WTC11 (cell line): ENCODE measurements around the gene ZNF664.

Source experiments
- ELF4 ChIP-seq: sonication (generic); formaldehyde crosslinking; IDR thresholded peaks from 2 replicates; pipeline ENCODE4 v1.8.1; 2022; ENCODE audit warnings: low read depth, mild to moderate bottlenecking, moderate library complexity, missing genetic modification reagents
- ETV6 ChIP-seq: sonication (generic); formaldehyde crosslinking; IDR thresholded peaks from 2 replicates; pipeline ENCODE4 v1.8.1; 2022; ENCODE audit warnings: mild to moderate bottlenecking, missing genetic modification reagents
- SMAD3 ChIP-seq: sonication (generic); formaldehyde crosslinking; IDR thresholded peaks from 2 replicates; pipeline ENCODE4 v1.8.0; 2022; ENCODE audit warnings: missing genetic modification reagents, mild to moderate bottlenecking, borderline replicate concordance
- ZNF423 ChIP-seq: fragments of 250-450 bp; sonication (Bioruptor Pico); IDR thresholded peaks from 2 replicates; pipeline ENCODE4 v2.1.2; 2022; ENCODE audit warnings: mild to moderate bottlenecking, moderate library complexity
- TF ChIP-seq, protein P1 (sequence below): fragments of 200-600 bp; IDR thresholded peaks from 2 replicates; pipeline ENCODE4 v1.8.0; 2022; ENCODE audit warnings: antibody characterized with exemption
- TF ChIP-seq, protein P2 (sequence below): sonication (generic); formaldehyde crosslinking; IDR thresholded peaks from 2 replicates; pipeline ENCODE4 v1.8.1; 2022; ENCODE audit warnings: low read depth, missing genetic modification reagents, borderline replicate concordance
- TF ChIP-seq, protein P3 (sequence below): sonication (generic); formaldehyde crosslinking; IDR thresholded peaks from 2 replicates; pipeline ENCODE4 v1.8.0; 2023; ENCODE audit warnings: missing genetic modification reagents, mild to moderate bottlenecking, borderline replicate concordance
- TF ChIP-seq, protein P4 (sequence below): sonication (generic); formaldehyde crosslinking; IDR thresholded peaks from 2 replicates; pipeline ENCODE4 v1.8.1; 2023; ENCODE audit warnings: mild to moderate bottlenecking, missing genetic modification reagents, moderate library complexity
- TF ChIP-seq, protein P5 (sequence below): sonication (generic); formaldehyde crosslinking; IDR thresholded peaks from 2 replicates; pipeline ENCODE4 v1.8.0; 2022; ENCODE audit warnings: mild to moderate bottlenecking, missing genetic modification reagents

DNA sequence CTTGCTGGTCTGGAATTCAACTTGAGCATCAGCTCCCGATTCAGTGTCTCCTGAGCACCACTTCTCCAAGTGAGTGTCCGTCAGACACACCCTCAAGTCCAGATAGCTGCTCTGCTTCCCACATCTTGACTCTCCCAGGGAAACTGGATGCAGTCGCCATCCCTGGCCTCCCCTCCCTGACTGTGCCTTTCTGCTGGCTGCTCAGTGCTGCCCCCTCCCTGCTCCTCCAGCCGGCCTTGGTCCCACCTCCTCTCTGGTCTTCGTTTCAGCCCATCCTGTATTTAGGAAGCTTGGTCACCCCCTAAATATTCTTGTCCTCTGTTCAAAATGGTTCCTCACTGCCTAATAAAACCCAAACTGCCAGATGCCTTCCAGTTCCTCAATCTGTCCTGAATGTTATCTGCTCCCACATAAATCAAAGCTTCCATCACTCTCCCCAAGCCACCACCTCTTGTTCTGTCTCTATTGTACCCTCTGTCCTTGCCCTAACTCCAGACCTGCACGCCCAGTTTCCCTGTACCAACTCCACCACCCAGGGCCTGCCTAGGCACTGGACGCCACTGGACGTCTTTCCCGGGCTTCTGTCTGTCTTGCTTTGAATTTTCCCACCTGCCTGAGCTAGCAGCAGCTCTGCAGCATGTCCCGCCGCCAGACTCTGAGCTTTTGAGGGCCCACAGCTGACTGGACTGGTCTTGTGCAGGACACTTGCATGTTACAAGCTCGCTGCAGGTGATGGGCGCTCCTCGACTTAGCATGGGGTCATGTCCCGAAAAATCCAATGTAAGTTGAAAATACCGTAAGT, 34.1 kb upstream of the ZNF664 start:
- TF ChIP-seq, protein P1, sequence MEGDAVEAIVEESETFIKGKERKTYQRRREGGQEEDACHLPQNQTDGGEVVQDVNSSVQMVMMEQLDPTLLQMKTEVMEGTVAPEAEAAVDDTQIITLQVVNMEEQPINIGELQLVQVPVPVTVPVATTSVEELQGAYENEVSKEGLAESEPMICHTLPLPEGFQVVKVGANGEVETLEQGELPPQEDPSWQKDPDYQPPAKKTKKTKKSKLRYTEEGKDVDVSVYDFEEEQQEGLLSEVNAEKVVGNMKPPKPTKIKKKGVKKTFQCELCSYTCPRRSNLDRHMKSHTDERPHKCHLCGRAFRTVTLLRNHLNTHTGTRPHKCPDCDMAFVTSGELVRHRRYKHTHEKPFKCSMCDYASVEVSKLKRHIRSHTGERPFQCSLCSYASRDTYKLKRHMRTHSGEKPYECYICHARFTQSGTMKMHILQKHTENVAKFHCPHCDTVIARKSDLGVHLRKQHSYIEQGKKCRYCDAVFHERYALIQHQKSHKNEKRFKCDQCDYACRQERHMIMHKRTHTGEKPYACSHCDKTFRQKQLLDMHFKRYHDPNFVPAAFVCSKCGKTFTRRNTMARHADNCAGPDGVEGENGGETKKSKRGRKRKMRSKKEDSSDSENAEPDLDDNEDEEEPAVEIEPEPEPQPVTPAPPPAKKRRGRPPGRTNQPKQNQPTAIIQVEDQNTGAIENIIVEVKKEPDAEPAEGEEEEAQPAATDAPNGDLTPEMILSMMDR, result peak; percentile 50
- TF ChIP-seq, protein P2, sequence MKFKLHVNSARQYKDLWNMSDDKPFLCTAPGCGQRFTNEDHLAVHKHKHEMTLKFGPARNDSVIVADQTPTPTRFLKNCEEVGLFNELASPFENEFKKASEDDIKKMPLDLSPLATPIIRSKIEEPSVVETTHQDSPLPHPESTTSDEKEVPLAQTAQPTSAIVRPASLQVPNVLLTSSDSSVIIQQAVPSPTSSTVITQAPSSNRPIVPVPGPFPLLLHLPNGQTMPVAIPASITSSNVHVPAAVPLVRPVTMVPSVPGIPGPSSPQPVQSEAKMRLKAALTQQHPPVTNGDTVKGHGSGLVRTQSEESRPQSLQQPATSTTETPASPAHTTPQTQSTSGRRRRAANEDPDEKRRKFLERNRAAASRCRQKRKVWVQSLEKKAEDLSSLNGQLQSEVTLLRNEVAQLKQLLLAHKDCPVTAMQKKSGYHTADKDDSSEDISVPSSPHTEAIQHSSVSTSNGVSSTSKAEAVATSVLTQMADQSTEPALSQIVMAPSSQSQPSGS (CRISPR knock-in tag), result no peak
- TF ChIP-seq, protein P3, sequence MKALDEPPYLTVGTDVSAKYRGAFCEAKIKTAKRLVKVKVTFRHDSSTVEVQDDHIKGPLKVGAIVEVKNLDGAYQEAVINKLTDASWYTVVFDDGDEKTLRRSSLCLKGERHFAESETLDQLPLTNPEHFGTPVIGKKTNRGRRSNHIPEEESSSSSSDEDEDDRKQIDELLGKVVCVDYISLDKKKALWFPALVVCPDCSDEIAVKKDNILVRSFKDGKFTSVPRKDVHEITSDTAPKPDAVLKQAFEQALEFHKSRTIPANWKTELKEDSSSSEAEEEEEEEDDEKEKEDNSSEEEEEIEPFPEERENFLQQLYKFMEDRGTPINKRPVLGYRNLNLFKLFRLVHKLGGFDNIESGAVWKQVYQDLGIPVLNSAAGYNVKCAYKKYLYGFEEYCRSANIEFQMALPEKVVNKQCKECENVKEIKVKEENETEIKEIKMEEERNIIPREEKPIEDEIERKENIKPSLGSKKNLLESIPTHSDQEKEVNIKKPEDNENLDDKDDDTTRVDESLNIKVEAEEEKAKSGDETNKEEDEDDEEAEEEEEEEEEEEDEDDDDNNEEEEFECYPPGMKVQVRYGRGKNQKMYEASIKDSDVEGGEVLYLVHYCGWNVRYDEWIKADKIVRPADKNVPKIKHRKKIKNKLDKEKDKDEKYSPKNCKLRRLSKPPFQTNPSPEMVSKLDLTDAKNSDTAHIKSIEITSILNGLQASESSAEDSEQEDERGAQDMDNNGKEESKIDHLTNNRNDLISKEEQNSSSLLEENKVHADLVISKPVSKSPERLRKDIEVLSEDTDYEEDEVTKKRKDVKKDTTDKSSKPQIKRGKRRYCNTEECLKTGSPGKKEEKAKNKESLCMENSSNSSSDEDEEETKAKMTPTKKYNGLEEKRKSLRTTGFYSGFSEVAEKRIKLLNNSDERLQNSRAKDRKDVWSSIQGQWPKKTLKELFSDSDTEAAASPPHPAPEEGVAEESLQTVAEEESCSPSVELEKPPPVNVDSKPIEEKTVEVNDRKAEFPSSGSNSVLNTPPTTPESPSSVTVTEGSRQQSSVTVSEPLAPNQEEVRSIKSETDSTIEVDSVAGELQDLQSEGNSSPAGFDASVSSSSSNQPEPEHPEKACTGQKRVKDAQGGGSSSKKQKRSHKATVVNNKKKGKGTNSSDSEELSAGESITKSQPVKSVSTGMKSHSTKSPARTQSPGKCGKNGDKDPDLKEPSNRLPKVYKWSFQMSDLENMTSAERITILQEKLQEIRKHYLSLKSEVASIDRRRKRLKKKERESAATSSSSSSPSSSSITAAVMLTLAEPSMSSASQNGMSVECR, result no peak
- TF ChIP-seq SMAD3 (CRISPR knock-in tag) (no peak), ETV6 (CRISPR knock-in tag) (no peak), ZNF423 (CRISPR knock-in tag) (no peak), ELF4 (CRISPR knock-in tag) (no peak)
- TF ChIP-seq, protein P4, sequence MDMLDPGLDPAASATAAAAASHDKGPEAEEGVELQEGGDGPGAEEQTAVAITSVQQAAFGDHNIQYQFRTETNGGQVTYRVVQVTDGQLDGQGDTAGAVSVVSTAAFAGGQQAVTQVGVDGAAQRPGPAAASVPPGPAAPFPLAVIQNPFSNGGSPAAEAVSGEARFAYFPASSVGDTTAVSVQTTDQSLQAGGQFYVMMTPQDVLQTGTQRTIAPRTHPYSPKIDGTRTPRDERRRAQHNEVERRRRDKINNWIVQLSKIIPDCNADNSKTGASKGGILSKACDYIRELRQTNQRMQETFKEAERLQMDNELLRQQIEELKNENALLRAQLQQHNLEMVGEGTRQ (CRISPR knock-in tag), result no peak
- TF ChIP-seq, protein P5, sequence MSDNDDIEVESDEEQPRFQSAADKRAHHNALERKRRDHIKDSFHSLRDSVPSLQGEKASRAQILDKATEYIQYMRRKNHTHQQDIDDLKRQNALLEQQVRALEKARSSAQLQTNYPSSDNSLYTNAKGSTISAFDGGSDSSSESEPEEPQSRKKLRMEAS (CRISPR knock-in tag), result no peak
